PFSK-1 (cell line): Measurements from ENCODE around the gene SUMF2.

Experiments
- POLR2AphosphoS5 ChIP-seq: IDR thresholded peaks from 2 replicates; pipeline ENCODE4 v1.6.1; 2012; ENCODE audit warnings: low read depth, mild to moderate bottlenecking, control low read depth, low read length, moderate library complexity
- TF ChIP-seq, protein P1 (sequence below), 2 experiments: IDR thresholded peaks; 2 replicates each; pipeline versions ENCODE4 v1.6.1 to v1.8.0; 2011 to 2012; ENCODE audit warnings: low read depth in 2 of 2, low read length in 2 of 2, control low read depth in 1 of 2, inconsistent platforms in 1 of 2, mild to moderate bottlenecking in 1 of 2, moderate library complexity in 1 of 2; ENCODE audit not compliant: insufficient read depth in 1 of 2

Gene SUMF2

GRCh38 chr7:56125831-56126230 lies 61.7 kb downstream of the SUMF2 start:
- no peak for TF ChIP-seq POLR2AphosphoS5

- TF ChIP-seq POLR2AphosphoS5 = no peak
- TF ChIP-seq, protein P1, sequence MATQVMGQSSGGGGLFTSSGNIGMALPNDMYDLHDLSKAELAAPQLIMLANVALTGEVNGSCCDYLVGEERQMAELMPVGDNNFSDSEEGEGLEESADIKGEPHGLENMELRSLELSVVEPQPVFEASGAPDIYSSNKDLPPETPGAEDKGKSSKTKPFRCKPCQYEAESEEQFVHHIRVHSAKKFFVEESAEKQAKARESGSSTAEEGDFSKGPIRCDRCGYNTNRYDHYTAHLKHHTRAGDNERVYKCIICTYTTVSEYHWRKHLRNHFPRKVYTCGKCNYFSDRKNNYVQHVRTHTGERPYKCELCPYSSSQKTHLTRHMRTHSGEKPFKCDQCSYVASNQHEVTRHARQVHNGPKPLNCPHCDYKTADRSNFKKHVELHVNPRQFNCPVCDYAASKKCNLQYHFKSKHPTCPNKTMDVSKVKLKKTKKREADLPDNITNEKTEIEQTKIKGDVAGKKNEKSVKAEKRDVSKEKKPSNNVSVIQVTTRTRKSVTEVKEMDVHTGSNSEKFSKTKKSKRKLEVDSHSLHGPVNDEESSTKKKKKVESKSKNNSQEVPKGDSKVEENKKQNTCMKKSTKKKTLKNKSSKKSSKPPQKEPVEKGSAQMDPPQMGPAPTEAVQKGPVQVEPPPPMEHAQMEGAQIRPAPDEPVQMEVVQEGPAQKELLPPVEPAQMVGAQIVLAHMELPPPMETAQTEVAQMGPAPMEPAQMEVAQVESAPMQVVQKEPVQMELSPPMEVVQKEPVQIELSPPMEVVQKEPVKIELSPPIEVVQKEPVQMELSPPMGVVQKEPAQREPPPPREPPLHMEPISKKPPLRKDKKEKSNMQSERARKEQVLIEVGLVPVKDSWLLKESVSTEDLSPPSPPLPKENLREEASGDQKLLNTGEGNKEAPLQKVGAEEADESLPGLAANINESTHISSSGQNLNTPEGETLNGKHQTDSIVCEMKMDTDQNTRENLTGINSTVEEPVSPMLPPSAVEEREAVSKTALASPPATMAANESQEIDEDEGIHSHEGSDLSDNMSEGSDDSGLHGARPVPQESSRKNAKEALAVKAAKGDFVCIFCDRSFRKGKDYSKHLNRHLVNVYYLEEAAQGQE (IDR thresholded peaks at IDR 0.05; ENCODE audit: insufficient read depth in 1 of 2, low read depth in 2 of 2, low read length in 2 of 2) = no peak
Observed at GRCh38 chr7:56127241-56127975, 63.3 kb downstream of the SUMF2 start.
